Measurements from ENCODE around the gene RGPD3. TPM values are rescaled to one million over a fixed set of nuclear protein-coding genes. Genes with fewer than 3 reads are reported as not detected.
"Not testable (repeated sequence)": the region's sequence is repeated elsewhere in the genome, so short reads cannot be mapped to it uniquely, and the experiment has no call there.

The RGPD3 gene
- 0.11 and 0.13 TPM in 2 replicates for total RNA-seq (2014; rRNA removed)
- polyA plus RNA-seq (2012): 0.02 TPM

- DNase-seq (ENCODE audit: low read depth): not testable (repeated sequence)
Observed at GRCh38 chr2:106468107-106468506, at the start of gene RGPD3. Gene RGPD3 (minus strand): TSS chr2:106468413. CDS start chr2:106468288, 125 bp downstream.

DNA sequence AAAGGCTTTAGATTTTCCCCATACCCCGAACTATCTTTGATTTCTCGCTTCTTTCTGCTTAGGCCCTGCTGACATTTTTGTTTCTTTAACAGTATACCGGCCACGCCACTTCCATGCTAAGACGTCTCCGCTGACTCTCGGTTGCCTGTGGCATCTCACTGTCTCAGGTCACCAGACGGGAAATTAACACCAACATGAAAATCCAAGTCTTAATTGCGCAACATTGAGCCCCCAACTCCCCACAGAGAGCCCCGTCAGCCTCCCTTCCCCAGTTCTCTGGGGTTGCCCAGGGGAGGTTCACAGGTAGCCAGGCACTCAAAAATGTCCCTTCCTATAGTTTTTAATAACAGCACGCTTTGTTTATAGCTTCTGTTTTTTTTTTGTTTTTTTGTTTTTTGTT is 49.1 kb upstream of the RGPD3 start:
- DNase-seq (ENCODE audit: low read depth): no peak

- DNase-seq (ENCODE audit: low read depth): no peak
Observed at GRCh38 chr2:106516864-106517263, 48.7 kb upstream of the RGPD3 start.

GRCh38 chr2:106516436-106516835 is 48.2 kb upstream of the RGPD3 start:
- DNase-seq (ENCODE audit: low read depth): no peak

- not testable (repeated sequence) for DNase-seq (ENCODE audit: low read depth)
Observed at GRCh38 chr2:106514827-106515226, 46.6 kb upstream of the RGPD3 start.

GRCh38 chr2:106513391-106513790 is 45.2 kb upstream of the RGPD3 start:
- DNase-seq (ENCODE audit: low read depth): not testable (repeated sequence)

GRCh38 chr2:106511934-106512333 is 43.7 kb upstream of the RGPD3 start:
- DNase-seq (ENCODE audit: low read depth): not testable (repeated sequence)

DNA sequence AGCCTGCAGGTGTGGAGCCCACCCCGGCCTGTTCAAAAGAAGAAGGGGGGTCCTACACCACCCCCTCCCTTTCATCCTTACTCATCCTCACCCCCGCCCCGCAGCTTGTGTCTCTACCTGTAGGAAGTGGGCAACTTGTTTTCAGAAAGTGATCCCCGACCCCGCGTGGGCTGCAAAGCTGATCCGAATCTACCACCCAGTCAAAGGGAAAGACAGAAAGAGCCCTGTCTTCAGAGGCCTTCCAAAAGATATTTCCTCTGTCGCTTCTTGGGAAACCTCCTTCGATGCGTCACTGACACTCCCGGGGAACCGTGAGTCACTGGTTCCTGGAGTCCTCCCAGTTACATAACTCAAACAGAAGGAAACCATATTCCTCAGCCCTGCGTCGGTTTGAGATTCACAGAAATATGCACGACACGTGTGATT is 43.3 kb upstream of the RGPD3 start:
- DNase-seq (ENCODE audit: low read depth): peak; percentile 57

GRCh38 chr2:106510791-106511190 is 42.6 kb upstream of the RGPD3 start:
- DNase-seq (ENCODE audit: low read depth): not testable (repeated sequence)

GRCh38 chr2:106509374-106509770 is 41.2 kb upstream of the RGPD3 start:
- not testable (repeated sequence) for DNase-seq (ENCODE audit: low read depth)

GRCh38 chr2:106508660-106509373 is 40.6 kb upstream of the RGPD3 start:
- not testable (repeated sequence) for DNase-seq (ENCODE audit: low read depth)

DNA sequence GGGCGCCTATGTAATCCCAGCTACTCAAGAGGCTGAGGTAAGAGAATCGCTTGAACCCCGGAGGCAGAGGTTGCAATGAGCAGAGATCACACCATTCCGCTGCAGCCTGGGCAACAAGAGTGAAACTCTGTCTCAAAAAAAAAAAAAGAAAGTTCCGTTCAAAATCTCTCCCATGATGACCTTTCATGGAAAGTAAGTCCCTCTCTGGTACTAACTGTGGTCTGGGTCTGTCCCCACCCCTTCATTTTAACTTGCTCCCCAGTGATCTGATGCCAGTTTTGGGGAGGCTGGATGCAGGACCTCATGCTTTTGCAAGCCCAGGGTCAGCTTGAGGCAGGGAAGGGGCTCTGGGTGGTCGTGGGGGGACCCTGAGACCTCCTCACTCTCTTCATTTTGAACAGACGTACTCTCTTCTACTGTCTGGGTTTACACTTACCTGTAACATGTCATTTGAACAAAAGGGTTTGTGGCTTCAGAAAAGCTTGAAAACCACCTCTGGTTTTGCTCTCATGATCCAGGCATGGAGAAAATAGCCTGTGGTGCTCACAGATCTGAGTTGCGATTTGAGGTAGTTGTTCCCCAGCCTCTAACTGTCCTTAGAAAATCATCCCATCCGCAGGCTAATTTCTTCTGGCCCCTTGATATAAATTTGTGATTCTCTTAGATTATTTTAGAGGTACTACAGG is 37.9 kb upstream of the RGPD3 start:
- not testable (repeated sequence) for DNase-seq (ENCODE audit: low read depth)

DNA sequence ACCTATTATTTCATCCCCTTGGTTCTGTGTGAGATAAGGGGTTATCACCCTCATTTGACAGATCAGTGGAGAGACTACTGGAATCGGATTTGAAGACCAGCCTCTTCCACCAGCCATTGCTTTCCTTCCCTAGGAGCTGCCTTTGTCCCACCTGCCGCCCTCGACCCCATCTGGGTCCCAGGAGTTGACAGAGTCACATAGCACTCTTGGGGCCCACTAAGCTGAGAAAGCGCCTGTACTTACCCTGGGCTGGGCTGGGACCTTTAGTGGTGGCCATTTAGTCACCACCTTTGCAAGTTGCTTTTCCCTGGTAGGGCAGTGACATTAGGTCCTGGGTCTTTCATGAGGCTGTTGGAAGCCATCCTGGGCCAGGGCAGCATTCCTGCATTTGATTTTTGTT is 36.6 kb upstream of the RGPD3 start:
- not testable (repeated sequence) for DNase-seq (ENCODE audit: low read depth)

DNA sequence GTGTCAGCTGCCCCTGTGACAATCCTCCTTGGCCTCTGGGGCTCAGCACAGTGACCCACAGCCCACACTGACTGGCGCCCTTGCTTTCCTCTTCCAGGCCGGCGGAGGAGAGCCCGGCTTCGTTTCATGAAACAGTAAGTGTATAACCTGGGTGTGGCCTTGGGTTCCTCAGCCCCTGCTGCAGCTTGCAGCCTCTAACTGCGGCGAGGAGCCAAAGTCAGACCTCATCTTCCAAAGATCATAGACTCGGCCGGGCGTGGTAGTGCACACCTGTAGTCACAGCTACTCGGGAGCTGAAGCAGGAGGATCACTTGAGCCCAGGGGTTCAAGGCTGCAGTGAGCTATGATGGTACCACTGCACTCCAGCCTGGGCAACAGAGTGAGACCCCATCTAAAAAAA is 36.0 kb upstream of the RGPD3 start:
- DNase-seq (ENCODE audit: low read depth): not testable (repeated sequence)

DNA sequence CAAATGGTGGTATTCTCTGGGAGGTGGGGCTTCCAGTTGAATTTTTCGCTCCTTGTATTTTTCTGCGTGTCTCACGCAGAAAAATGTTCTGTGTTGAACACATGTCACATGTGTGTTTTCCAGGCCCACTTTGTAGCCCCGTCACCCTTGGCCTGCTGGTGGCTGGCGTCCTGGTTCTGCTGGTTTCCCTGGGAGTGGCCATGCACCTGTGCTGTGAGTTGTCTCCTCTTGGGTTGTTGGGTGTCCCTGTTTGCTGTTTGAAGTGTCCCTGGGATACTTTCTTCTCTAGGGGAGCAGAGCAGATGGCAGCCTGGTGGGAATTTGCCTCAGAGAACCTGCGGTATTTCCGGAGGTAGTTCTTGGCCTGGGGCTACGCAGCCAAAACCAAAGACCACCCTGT is 34.1 kb upstream of the RGPD3 start:
- not testable (repeated sequence) for DNase-seq (ENCODE audit: low read depth)

- not testable (repeated sequence) for DNase-seq (ENCODE audit: low read depth)
Observed at GRCh38 chr2:106500350-106500749, 32.1 kb upstream of the RGPD3 start.

- not testable (repeated sequence) for DNase-seq (ENCODE audit: low read depth)
Observed at GRCh38 chr2:106498549-106498948, 30.3 kb upstream of the RGPD3 start.

DNA sequence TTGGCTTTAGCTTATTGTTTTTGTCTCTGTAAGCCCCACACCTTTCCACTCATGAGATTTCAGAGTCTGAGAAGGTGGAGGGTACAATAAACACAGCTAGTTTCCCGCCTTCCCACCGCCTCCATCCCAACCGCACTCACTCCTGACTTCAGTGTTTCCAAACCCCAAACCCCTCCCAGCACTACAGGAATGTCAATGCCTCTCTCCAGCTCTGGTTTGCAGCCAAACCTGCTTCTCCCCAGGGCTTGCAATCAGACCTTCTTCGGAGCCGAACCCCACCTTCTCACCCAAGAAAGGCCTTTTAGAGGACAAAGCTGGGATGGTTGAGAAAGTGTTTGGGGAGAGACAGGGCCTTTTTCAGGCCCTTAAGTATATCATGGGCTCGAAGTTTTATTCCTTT is 24.7 kb upstream of the RGPD3 start:
- DNase-seq (ENCODE audit: low read depth): not testable (repeated sequence)

DNA sequence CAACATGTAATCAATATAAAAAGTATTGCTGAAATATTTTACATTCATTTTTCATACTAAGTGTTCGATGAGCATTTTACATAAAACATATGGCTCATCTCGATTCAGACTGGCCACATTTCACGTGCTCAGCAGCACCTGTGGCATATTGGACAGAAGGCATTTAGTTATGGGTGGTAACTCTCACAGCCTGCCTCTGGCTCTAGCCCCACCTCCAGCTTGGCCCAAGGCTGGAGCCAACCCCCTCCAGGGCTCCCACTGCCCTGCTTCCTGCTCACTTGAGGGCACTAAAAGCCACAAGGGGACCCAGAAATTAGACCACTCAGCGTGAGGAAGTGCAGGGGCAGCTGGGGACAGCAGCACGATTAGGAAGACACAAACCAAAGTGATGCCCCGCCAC is 24.2 kb upstream of the RGPD3 start:
- DNase-seq (ENCODE audit: low read depth): not testable (repeated sequence)

DNA sequence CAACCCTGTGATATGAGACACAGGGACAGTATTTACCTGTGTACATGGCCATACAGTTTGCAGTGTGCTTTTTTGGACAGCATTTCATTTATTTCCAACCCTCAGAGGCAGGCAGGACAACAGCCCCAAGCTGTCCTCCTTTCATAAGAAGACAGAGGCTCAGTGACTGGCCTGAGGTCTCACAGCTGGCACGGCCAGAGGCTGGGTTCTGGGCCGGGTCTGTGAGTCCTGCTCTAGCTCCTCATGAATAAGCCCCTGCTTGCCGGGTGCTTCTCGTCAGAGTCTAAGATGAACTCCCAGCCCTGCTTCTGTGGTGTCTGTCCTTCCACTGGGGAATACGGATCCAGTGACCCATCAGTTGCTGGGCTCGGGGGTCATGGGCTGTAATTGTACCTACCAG is 21.5 kb upstream of the RGPD3 start:
- not testable (repeated sequence) for DNase-seq (ENCODE audit: low read depth)

GRCh38 chr2:106487386-106488191 is 19.4 kb upstream of the RGPD3 start:
- not testable (repeated sequence) for DNase-seq (ENCODE audit: low read depth)

All from LHCN-M2 (cell line).